Neural cell (in vitro differentiated cells): ENCODE data around the gene GRAP2. TPM values are rescaled to one million over a fixed set of nuclear protein-coding genes. Genes with fewer than 3 reads are reported as not detected.

Source experiments
- H2AFZ ChIP-seq: fragments of 200-600, 300-800 bp; sonication (generic), shearing (Covaris generic); 2 replicates; pipeline ENCODE4 v1.6.0; 2014; ENCODE audit warnings: low read depth, mild to moderate bottlenecking, antibody characterized with exemption, low read length, moderate library complexity
- H3F3A ChIP-seq: fragments of 200-600 bp; shearing (Covaris generic); 2 replicates; pipeline ENCODE4 v1.6.1; 2016; ENCODE audit warnings: mild to moderate bottlenecking, moderate library complexity, mixed read lengths, antibody characterized with exemption, low read length; ENCODE audit not compliant: insufficient read depth, poor library complexity, severe bottlenecking
- H3K27ac ChIP-seq: fragments of 200-600, 300-800 bp; sonication (generic), shearing (Covaris generic); 2 replicates; pipeline ENCODE4 v1.5.1; 2014; ENCODE audit warnings: mild to moderate bottlenecking, low read length, moderate library complexity
- H3K27me3 ChIP-seq: fragments of 300-800, 200-600 bp; sonication (generic), shearing (Covaris generic); 2 replicates; pipeline ENCODE4 v1.6.0; 2014; ENCODE audit warnings: mild to moderate bottlenecking, low read depth, low read length, moderate library complexity; ENCODE audit not compliant: insufficient read depth
- H3K36me3 ChIP-seq: fragments of 300-800, 200-600 bp; sonication (generic), shearing (Covaris generic); 2 replicates; pipeline ENCODE4 v1.5.1; 2014; ENCODE audit warnings: mild to moderate bottlenecking, antibody characterized with exemption, low read length, moderate library complexity; ENCODE audit not compliant: insufficient read depth
- H3K4me2 ChIP-seq: fragments of 300-800, 200-600 bp; sonication (generic), shearing (Covaris generic); 2 replicates; pipeline ENCODE4 v1.6.0; 2014; ENCODE audit warnings: mild to moderate bottlenecking, low read length
- H3K4me3 ChIP-seq: fragments of 300-800, 200-600 bp; sonication (generic), shearing (Covaris generic); 2 replicates; pipeline ENCODE4 v1.5.1; 2014; ENCODE audit warnings: mild to moderate bottlenecking, low read length, moderate library complexity
- H3K79me2 ChIP-seq: fragments of 200-600 bp; shearing (Covaris generic); replicated peaks from 2 replicates; pipeline ENCODE4 v1.6.0; 2014; ENCODE audit warnings: mild to moderate bottlenecking, low read length, moderate library complexity; ENCODE audit not compliant: insufficient read depth
- H3K9ac ChIP-seq: fragments of 300-800, 200-600 bp; sonication (generic), shearing (Covaris generic); 2 replicates; pipeline ENCODE4 v1.6.1; 2016; ENCODE audit warnings: mild to moderate bottlenecking, low read length, mixed read lengths
- H3K9me2 ChIP-seq: fragments of 200-600 bp; shearing (Covaris generic); 2 replicates; pipeline ENCODE4 v1.6.1; 2016; ENCODE audit warnings: mild to moderate bottlenecking, low read length, mixed read lengths; ENCODE audit not compliant: insufficient read depth
- H3K9me3 ChIP-seq: fragments of 200-600, 300-800 bp; sonication (generic), shearing (Covaris generic); 2 replicates; pipeline ENCODE4 v1.6.1; 2016; ENCODE audit warnings: mild to moderate bottlenecking, mixed run types, low read length, moderate library complexity, mixed read lengths
- H4K20me1 ChIP-seq: fragments of 200-600 bp; shearing (Covaris generic); 2 replicates; pipeline ENCODE4 v1.6.1; 2016; ENCODE audit warnings: mild to moderate bottlenecking, mixed run types; ENCODE audit not compliant: insufficient read depth
- CTCF ChIP-seq: fragments of 450-650 bp; IDR thresholded peaks from 2 replicates; pipeline ENCODE4 v1.5.1; 2014; ENCODE audit warnings: antibody characterized with exemption, mild to moderate bottlenecking, moderate library complexity; ENCODE audit not compliant: poor library complexity, severe bottlenecking
- EP300 ChIP-seq: fragments of 450-650 bp; conservative IDR thresholded peaks from 2 replicates; pipeline ENCODE4 v1.6.1; 2014; ENCODE audit warnings: antibody characterized with exemption, mild to moderate bottlenecking, moderate library complexity; ENCODE audit not compliant: poor library complexity, severe bottlenecking
- EZH2 ChIP-seq: fragments of 200-600, 300-800 bp; shearing (Covaris generic), sonication (generic); IDR thresholded peaks from 2 replicates; pipeline ENCODE4 v1.6.1; 2014; ENCODE audit warnings: antibody characterized with exemption, low read length, borderline replicate concordance, mild to moderate bottlenecking; ENCODE audit not compliant: insufficient read depth, poor library complexity, severe bottlenecking
- MXI1 ChIP-seq: fragments of 450-650 bp; conservative IDR thresholded peaks from 2 replicates; pipeline ENCODE4 v1.6.1; 2014; ENCODE audit warnings: antibody characterized with exemption, mild to moderate bottlenecking; ENCODE audit not compliant: poor library complexity, severe bottlenecking
- POLR2AphosphoS5 ChIP-seq: IDR thresholded peaks from 2 replicates; pipeline ENCODE4 v1.6.1; 2012
- RAD21 ChIP-seq: fragments of 450-650 bp; conservative IDR thresholded peaks from 2 replicates; pipeline ENCODE4 v1.6.1; 2014; ENCODE audit warnings: antibody characterized with exemption, mild to moderate bottlenecking, moderate library complexity
- SMC3 ChIP-seq: fragments of 450-650 bp; conservative IDR thresholded peaks from 2 replicates; pipeline ENCODE4 v1.6.1; 2014; ENCODE audit warnings: antibody characterized with exemption, mild to moderate bottlenecking, moderate library complexity; ENCODE audit not compliant: poor library complexity
- TAF1 ChIP-seq: IDR thresholded peaks from 2 replicates; pipeline ENCODE4 v1.6.1; 2012; ENCODE audit warnings: low read depth
- polyA plus RNA-seq: library from polyadenylated mRNA; depleted of rRNA; stranded (reverse); fragments of >200 nt; gene quantifications from 2 replicates; pipeline ENCODE4 v1.2.3, GENCODE V29; 2014
- TF ChIP-seq, protein P1 (sequence below): IDR thresholded peaks from 2 replicates; pipeline ENCODE4 v1.6.1; 2012; ENCODE audit warnings: borderline replicate concordance

GRAP2 gene
- polyA plus RNA-seq, 1 donor from 2014 or later: 0.30 TPM

GRCh38 chr22:39997421-39997820 is 96.5 kb downstream of the GRAP2 start:
- no peak overlapping the region for H3K27ac ChIP-seq
- no peaks in the 10 kb centered on the region for H3K9me3 ChIP-seq
- H3K4me2 ChIP-seq: no peak overlapping the region
- H3K79me2 ChIP-seq: no peaks in the 10 kb centered on the region
- no peaks in the 10 kb centered on the region for H3F3A ChIP-seq
- no peaks in the 10 kb centered on the region for H3K9me2 ChIP-seq
- no peak overlapping the region for H3K9ac ChIP-seq
- H2AFZ ChIP-seq: no peak overlapping the region
- H3K27me3 ChIP-seq: peaks cover 29% of the 10 kb centered on the region
- no peaks in the 10 kb centered on the region for H3K36me3 ChIP-seq
- no peaks in the 10 kb centered on the region for H4K20me1 ChIP-seq
- TF ChIP-seq TAF1: no peak
- TF ChIP-seq MXI1: no peak
- no peak for TF ChIP-seq CTCF
- TF ChIP-seq EP300: no peak
- no peak for TF ChIP-seq EZH2
- TF ChIP-seq RAD21: no peak
- H3K4me3 ChIP-seq: no peak overlapping the region

DNA sequence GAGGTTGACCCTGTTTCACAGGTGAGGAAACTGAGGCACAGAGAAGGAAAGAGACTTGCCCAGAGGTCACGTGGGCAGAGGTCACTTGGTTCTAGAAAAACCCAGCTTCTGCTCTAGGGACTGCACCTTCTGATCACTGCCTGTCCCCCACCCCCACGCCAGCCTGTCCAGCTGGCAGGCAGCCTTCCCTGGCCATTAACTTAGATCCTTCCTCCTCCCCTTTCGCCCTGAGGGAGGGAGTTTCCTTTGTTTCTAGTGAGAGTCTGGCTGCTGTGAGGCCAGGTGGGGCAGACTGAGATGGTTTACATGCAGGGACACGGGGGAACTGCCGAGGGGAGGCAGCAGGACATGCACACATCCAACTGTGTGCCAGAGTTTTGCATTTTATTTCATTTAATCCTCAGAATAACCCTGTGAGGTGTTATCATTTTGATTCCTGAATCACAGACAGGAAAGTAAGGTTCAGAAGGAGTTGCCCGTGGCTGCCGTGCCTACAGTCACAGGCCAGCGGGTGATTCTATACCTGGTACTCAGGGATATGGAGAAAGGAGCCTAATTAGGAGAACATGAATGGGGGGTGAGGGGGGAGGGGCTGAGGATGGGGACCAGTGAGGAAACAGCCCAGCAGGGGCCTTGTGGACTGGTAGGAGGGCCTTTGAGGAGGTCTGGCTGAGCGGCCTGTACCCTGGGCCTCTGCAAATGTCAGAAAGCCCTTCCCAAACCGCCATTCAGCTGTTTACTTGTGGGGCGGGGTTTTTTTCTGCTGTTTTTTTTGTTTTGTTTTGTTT is 97.2 kb downstream of the GRAP2 start:
- no peaks in the 10 kb centered on the region for H3K9me3 ChIP-seq
- TF ChIP-seq SMC3 (no peak), MXI1 (no peak), EP300 (no peak), POLR2AphosphoS5 (no peak), CTCF (no peak)
- H3K4me3 ChIP-seq: no peak overlapping the region
- no peaks in the 10 kb centered on the region for H3K9me2 ChIP-seq
- no peak overlapping the region for H2AFZ ChIP-seq
- no peaks in the 10 kb centered on the region for H3K36me3 ChIP-seq
- no peaks in the 10 kb centered on the region for H3K79me2 ChIP-seq
- H3K27me3 ChIP-seq: peaks cover 22% of the 10 kb centered on the region
- no peak overlapping the region for H3K9ac ChIP-seq
- no peaks in the 10 kb centered on the region for H3F3A ChIP-seq
- H3K4me2 ChIP-seq: no peak overlapping the region
- H4K20me1 ChIP-seq: no peaks in the 10 kb centered on the region
- H3K27ac ChIP-seq: no peak overlapping the region

DNA sequence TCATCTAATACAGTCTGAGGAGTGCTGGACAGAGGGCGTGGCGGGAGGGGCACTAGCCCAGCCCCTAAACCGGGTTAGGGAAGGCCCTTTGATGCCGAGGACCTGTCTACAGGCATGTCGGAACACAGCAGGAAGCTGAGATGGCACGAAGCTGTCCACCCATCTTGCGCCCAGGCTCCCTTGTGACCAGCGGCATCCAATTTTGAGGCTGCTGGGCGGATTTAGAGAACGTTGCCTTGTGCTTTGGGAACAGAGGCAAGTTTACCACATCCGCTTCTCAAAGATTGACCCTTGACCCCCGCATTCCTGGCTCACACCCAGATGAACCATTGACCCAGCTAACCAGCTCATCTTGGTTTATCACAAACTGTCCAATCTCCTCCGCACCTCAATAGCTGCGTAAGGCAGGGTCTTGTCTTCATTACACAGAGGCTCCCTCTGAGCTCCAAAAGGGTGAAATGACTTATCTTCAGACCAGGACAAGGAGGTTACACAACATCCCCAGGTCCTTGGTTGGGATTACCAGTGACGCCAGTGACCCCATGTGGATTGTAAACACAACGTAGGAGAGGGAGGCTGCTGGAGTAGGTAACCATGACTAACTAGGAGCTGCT is 98.4 kb downstream of the GRAP2 start:
- H3K4me2 ChIP-seq: no peak overlapping the region
- TF ChIP-seq, protein P1, sequence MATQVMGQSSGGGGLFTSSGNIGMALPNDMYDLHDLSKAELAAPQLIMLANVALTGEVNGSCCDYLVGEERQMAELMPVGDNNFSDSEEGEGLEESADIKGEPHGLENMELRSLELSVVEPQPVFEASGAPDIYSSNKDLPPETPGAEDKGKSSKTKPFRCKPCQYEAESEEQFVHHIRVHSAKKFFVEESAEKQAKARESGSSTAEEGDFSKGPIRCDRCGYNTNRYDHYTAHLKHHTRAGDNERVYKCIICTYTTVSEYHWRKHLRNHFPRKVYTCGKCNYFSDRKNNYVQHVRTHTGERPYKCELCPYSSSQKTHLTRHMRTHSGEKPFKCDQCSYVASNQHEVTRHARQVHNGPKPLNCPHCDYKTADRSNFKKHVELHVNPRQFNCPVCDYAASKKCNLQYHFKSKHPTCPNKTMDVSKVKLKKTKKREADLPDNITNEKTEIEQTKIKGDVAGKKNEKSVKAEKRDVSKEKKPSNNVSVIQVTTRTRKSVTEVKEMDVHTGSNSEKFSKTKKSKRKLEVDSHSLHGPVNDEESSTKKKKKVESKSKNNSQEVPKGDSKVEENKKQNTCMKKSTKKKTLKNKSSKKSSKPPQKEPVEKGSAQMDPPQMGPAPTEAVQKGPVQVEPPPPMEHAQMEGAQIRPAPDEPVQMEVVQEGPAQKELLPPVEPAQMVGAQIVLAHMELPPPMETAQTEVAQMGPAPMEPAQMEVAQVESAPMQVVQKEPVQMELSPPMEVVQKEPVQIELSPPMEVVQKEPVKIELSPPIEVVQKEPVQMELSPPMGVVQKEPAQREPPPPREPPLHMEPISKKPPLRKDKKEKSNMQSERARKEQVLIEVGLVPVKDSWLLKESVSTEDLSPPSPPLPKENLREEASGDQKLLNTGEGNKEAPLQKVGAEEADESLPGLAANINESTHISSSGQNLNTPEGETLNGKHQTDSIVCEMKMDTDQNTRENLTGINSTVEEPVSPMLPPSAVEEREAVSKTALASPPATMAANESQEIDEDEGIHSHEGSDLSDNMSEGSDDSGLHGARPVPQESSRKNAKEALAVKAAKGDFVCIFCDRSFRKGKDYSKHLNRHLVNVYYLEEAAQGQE: no peak
- TF ChIP-seq EZH2 (no peak), POLR2AphosphoS5 (no peak), RAD21 (no peak), SMC3 (no peak), MXI1 (no peak), TAF1 (no peak), CTCF (no peak), EP300 (no peak)

More for the DNA sequence above, 98.4 kb downstream of the GRAP2 start:
- H3K9me2 ChIP-seq: no peaks in the 10 kb centered on the region
- no peak overlapping the region for H2AFZ ChIP-seq
- H3K4me3 ChIP-seq: no peak overlapping the region
- no peaks in the 10 kb centered on the region for H3F3A ChIP-seq
- H4K20me1 ChIP-seq: no peaks in the 10 kb centered on the region
- no peaks in the 10 kb centered on the region for H3K9me3 ChIP-seq
- H3K9ac ChIP-seq: no peak overlapping the region
- H3K27ac ChIP-seq: no peak overlapping the region
- no peaks in the 10 kb centered on the region for H3K79me2 ChIP-seq
- H3K36me3 ChIP-seq: no peaks in the 10 kb centered on the region
- H3K27me3 ChIP-seq: peaks cover 19% of the 10 kb centered on the region
